ENCODE data around the gene LPIN1.

LPIN1 gene

GRCh38 chr2:11864724-11865123, 118.3 kb downstream of the LPIN1 start:
- Histone ChIP-seq H4K20me1 (ENCODE audit: insufficient read depth, low read length) (no peaks in the 10 kb centered on the region), H3K27me3 (ENCODE audit: low read depth, low read length) (peaks cover 47% of the 10 kb centered on the region), H3K9ac (ENCODE audit: low read length) (no peak overlapping the region), H3K36me3 (replicated peaks; ENCODE audit: low read depth, low read length) (no peaks in the 10 kb centered on the region), H3K9me3 (ENCODE audit: insufficient read depth, low read length) (no peaks in the 10 kb centered on the region), H3K4me3 (ENCODE audit: low read length) (no peak overlapping the region), H3K79me2 (ENCODE audit: low read length) (no peaks in the 10 kb centered on the region), H3K4me1 (ENCODE audit: low read length) (peaks cover 66% of the 10 kb centered on the region), H3K4me2 (ENCODE audit: low read length) (peak overlapping the region; percentile 39), H3K27ac (ENCODE audit: low read length) (no peak overlapping the region), H2AFZ (ENCODE audit: low read depth, low read length) (no peak overlapping the region)
- no peak for TF ChIP-seq EZH2phosphoT487 (IDR thresholded peaks at IDR 0.05; ENCODE audit: low read depth)
- TF ChIP-seq, protein P1, sequence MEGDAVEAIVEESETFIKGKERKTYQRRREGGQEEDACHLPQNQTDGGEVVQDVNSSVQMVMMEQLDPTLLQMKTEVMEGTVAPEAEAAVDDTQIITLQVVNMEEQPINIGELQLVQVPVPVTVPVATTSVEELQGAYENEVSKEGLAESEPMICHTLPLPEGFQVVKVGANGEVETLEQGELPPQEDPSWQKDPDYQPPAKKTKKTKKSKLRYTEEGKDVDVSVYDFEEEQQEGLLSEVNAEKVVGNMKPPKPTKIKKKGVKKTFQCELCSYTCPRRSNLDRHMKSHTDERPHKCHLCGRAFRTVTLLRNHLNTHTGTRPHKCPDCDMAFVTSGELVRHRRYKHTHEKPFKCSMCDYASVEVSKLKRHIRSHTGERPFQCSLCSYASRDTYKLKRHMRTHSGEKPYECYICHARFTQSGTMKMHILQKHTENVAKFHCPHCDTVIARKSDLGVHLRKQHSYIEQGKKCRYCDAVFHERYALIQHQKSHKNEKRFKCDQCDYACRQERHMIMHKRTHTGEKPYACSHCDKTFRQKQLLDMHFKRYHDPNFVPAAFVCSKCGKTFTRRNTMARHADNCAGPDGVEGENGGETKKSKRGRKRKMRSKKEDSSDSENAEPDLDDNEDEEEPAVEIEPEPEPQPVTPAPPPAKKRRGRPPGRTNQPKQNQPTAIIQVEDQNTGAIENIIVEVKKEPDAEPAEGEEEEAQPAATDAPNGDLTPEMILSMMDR (IDR thresholded peaks at IDR 0.05; ENCODE audit: low read depth, low read length): no peak

DNA sequence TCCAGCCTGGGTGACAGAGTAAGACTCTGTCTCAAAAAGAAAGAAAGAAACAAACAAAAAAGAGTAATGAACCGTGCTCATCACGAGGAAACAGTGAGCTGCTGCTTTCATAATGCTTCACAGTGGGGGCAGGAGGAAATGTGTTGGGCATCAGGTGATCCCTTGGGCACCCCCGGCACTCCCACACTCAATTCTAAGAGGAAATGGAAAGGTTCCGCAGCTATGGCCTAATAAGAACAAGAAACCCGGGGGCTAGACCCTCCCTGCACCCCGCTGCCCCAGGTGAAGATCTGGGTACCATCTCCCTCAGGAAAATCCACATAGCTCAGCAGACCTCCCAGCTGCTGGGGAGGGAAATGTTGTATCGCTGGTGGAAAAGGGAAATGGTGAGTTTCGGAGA, 118.9 kb downstream of the LPIN1 start:
- Histone ChIP-seq H3K9ac (ENCODE audit: low read length) (no peak overlapping the region), H3K4me1 (ENCODE audit: low read length) (peaks cover 70% of the 10 kb centered on the region), H2AFZ (ENCODE audit: low read depth, low read length) (no peak overlapping the region), H3K4me2 (ENCODE audit: low read length) (peak overlapping the region; percentile 39), H3K79me2 (ENCODE audit: low read length) (no peaks in the 10 kb centered on the region), H4K20me1 (ENCODE audit: insufficient read depth, low read length) (no peaks in the 10 kb centered on the region), H3K27ac (ENCODE audit: low read length) (no peak overlapping the region), H3K27me3 (ENCODE audit: low read depth, low read length) (peaks cover 53% of the 10 kb centered on the region), H3K9me3 (ENCODE audit: insufficient read depth, low read length) (no peaks in the 10 kb centered on the region), H3K36me3 (replicated peaks; ENCODE audit: low read depth, low read length) (no peaks in the 10 kb centered on the region), H3K4me3 (ENCODE audit: low read length) (0 out of 2 replicates have a peak overlapping the region, but pooled peaks have one; percentile 10)
- TF ChIP-seq, protein P1 (IDR thresholded peaks at IDR 0.05; ENCODE audit: low read depth, low read length): no peak
- TF ChIP-seq EZH2phosphoT487 (IDR thresholded peaks at IDR 0.05; ENCODE audit: low read depth): no peak

- Histone ChIP-seq H2AFZ (ENCODE audit: low read depth, low read length) (no peak overlapping the region), H3K9ac (ENCODE audit: low read length) (no peak overlapping the region), H3K27ac (ENCODE audit: low read length) (no peak overlapping the region; the same call in 1 of the 2 replicates), H3K4me2 (ENCODE audit: low read length) (peak overlapping the region; percentile 39), H3K4me1 (ENCODE audit: low read length) (peaks cover 73% of the 10 kb centered on the region), H3K27me3 (ENCODE audit: low read depth, low read length) (peaks cover 54% of the 10 kb centered on the region), H4K20me1 (ENCODE audit: insufficient read depth, low read length) (no peaks in the 10 kb centered on the region), H3K36me3 (replicated peaks; ENCODE audit: low read depth, low read length) (no peaks in the 10 kb centered on the region), H3K79me2 (ENCODE audit: low read length) (no peaks in the 10 kb centered on the region), H3K9me3 (ENCODE audit: insufficient read depth, low read length) (no peaks in the 10 kb centered on the region), H3K4me3 (ENCODE audit: low read length) (0 out of 2 replicates have a peak overlapping the region, but pooled peaks have one; percentile 10)
- TF ChIP-seq, protein P1 (IDR thresholded peaks at IDR 0.05; ENCODE audit: low read depth, low read length): no peak
- no peak for TF ChIP-seq EZH2phosphoT487 (IDR thresholded peaks at IDR 0.05; ENCODE audit: low read depth)
Measured at GRCh38 chr2:11865805-11866204, 119.4 kb downstream of the LPIN1 start.

DNA sequence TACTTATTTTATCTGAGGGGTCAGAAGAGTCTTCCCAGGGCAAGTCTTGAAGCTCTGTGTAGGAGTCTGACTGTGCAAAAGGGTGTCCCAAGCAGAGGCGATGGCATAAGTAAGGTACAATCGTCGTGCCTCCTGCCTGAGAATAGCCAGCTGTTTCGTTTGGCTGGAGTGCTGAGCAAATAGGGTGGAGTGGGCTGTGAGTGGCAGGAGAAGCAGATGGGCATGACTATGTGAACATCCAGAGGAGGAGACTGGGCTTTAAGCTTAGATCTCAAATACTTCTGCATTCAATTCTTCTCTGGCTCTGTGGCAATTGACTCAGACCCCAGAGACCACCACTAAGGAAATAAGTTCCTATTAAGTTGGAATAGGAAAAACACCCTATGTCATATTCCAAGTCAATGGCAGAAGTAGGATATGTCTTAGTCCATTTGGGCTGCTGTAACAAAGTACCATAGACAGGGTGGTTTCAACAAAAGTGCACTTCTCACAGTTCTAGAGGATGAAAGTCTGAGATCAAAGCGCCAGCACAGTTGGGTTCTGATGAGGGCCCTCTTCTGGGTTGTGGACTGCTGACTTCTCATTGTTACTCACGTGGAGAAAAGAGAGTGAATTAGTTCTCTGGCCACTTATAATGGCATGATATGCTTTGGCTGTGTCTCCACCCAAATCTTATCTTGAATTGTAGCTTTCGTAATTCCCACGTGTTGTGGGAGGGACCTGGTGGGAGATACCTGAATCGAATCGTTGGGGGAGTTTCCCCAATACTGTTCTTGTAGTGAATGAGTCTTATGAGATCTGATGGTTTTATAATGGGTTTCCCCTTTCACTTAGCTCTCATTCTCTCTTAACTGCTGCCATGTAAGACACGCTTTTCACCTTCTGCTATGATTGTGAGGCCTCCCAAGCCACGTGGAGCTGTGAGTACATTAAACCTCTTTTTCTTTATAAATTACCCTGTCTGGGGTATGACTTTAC, 120.2 kb downstream of the LPIN1 start:
- H3K4me3 ChIP-seq (ENCODE audit: low read length): no peak overlapping the region
- H3K36me3 ChIP-seq (replicated peaks; ENCODE audit: low read depth, low read length): no peaks in the 10 kb centered on the region
- no peaks in the 10 kb centered on the region for H3K9me3 ChIP-seq (ENCODE audit: insufficient read depth, low read length)
- H3K79me2 ChIP-seq (ENCODE audit: low read length): no peaks in the 10 kb centered on the region
- H2AFZ ChIP-seq (ENCODE audit: low read depth, low read length): no peak overlapping the region
- no peak overlapping the region for H3K9ac ChIP-seq (ENCODE audit: low read length)
- peak overlapping the region; percentile 10; the same call in 1 of the 2 replicates for H3K4me2 ChIP-seq (ENCODE audit: low read length)
- H3K27me3 ChIP-seq (ENCODE audit: low read depth, low read length): peaks cover 52% of the 10 kb centered on the region
- peak overlapping the region; percentile 37; the same call in 1 of the 2 replicates for H3K27ac ChIP-seq (ENCODE audit: low read length)
- H4K20me1 ChIP-seq (ENCODE audit: insufficient read depth, low read length): no peaks in the 10 kb centered on the region
- TF ChIP-seq EZH2phosphoT487 (IDR thresholded peaks at IDR 0.05; ENCODE audit: low read depth): no peak
- TF ChIP-seq, protein P1 (IDR thresholded peaks at IDR 0.05; ENCODE audit: low read depth, low read length): no peak
- H3K4me1 ChIP-seq (ENCODE audit: low read length): peaks cover 67% of the 10 kb centered on the region

All from OCI-LY3 (cell line).